SK-N-SH treated with all-trans-retinoic acid at 6 μM for 48 hours (cell line): ENCODE measurements around the gene COMMD10.

Source experiments
- ARNTL ChIP-seq: fragments of 450-650 bp; formaldehyde crosslinking; IDR thresholded peaks from 2 replicates; pipeline ENCODE4 v1.5.0; 2020; ENCODE audit warnings: low read depth, mild to moderate bottlenecking, moderate library complexity, borderline replicate concordance
- ESRRG ChIP-seq: fragments of 250-450 bp; sonication (Bioruptor Pico); IDR thresholded peaks from 2 replicates; pipeline ENCODE4 v1.6.1; 2021; ENCODE audit warnings: mild to moderate bottlenecking
- GLIS3 ChIP-seq: fragments of 250-450 bp; sonication (Bioruptor Pico); IDR thresholded peaks from 2 replicates; pipeline ENCODE4 v1.5.0; 2020; ENCODE audit warnings: mild to moderate bottlenecking, moderate library complexity
- ISL1 ChIP-seq: fragments of 250-450 bp; sonication (Bioruptor Pico); IDR thresholded peaks from 2 replicates; pipeline ENCODE4 v2.1.2; 2022; ENCODE audit warnings: mild to moderate bottlenecking, moderate library complexity
- OSR1 ChIP-seq: fragments of 250-450 bp; sonication (Bioruptor Pico); IDR thresholded peaks from 2 replicates; pipeline ENCODE4 v1.8.0; 2022; ENCODE audit warnings: moderate library complexity, mild to moderate bottlenecking, inconsistent platforms
- PATZ1 ChIP-seq: fragments of 250-450 bp; sonication (Bioruptor Pico); IDR thresholded peaks from 2 replicates; pipeline ENCODE4 v1.8.0; 2020; ENCODE audit warnings: mild to moderate bottlenecking, moderate library complexity, borderline replicate concordance
- PPARA ChIP-seq: fragments of 250-450 bp; sonication (Bioruptor Pico); IDR thresholded peaks from 2 replicates; pipeline ENCODE4 v1.5.0; 2020; ENCODE audit warnings: mild to moderate bottlenecking, borderline replicate concordance
- RARB ChIP-seq: fragments of 250-450 bp; sonication (Bioruptor Pico); IDR thresholded peaks from 2 replicates; pipeline ENCODE4 v1.8.0; 2021; ENCODE audit warnings: mild to moderate bottlenecking, moderate library complexity
- TCF4 ChIP-seq: fragments of 250-450 bp; sonication (Bioruptor Pico); IDR thresholded peaks from 2 replicates; pipeline ENCODE4 v1.8.0; 2021; ENCODE audit warnings: mild to moderate bottlenecking, moderate library complexity, borderline replicate concordance
- TOX ChIP-seq: fragments of 250-450 bp; sonication (Bioruptor Pico); IDR thresholded peaks from 2 replicates; pipeline ENCODE4 v1.8.0; 2021; ENCODE audit warnings: mild to moderate bottlenecking, moderate library complexity, borderline replicate concordance
- ZFP3 ChIP-seq: fragments of 250-450 bp; sonication (Bioruptor Pico); IDR thresholded peaks from 2 replicates; pipeline ENCODE4 v1.5.0; 2020; ENCODE audit warnings: mild to moderate bottlenecking, moderate library complexity
- ZFP30 ChIP-seq: fragments of 450-650 bp; formaldehyde crosslinking; IDR thresholded peaks from 2 replicates; pipeline ENCODE4 v1.5.0; 2022; ENCODE audit warnings: mild to moderate bottlenecking, moderate library complexity
- ZNF565 ChIP-seq: fragments of 450-650 bp; formaldehyde crosslinking; conservative IDR thresholded peaks from 2 replicates; pipeline ENCODE4 v1.5.0; 2020; ENCODE audit warnings: low read depth, mild to moderate bottlenecking, moderate library complexity
- TF ChIP-seq, protein P1 (sequence below): fragments of 250-450 bp; sonication (Bioruptor Pico); IDR thresholded peaks from 2 replicates; pipeline ENCODE4 v1.5.0; 2020; ENCODE audit warnings: mild to moderate bottlenecking, moderate library complexity

DNA sequence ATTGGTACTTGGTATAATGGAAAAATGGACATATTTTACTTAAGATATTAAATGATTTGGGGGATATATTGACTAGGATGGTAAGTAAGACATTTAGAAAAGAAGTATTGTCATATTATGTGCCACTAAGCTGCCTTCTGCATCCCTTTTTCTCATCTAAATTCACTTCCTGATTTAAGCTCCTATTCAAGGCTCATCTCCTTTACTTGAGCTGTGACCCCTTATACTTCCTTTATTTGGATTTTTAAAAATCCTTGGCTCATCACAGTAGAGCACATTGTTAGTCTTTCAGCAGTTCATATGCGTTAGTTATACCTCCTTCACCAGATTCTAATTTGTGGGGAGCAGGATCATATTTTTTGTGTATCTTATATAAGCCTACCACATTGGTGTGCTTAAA lies 6.6 kb downstream of the COMMD10 start:
- no peak for TF ChIP-seq RARB (CRISPR knock-in tag)
- no peak for TF ChIP-seq ARNTL (CRISPR knock-in tag)
- no peak for TF ChIP-seq OSR1 (CRISPR knock-in tag)
- TF ChIP-seq ZNF565 (CRISPR knock-in tag) = no peak
- TF ChIP-seq PATZ1 (CRISPR knock-in tag) = no peak
- TF ChIP-seq ZFP3 (CRISPR knock-in tag) = no peak
- TF ChIP-seq GLIS3 (CRISPR knock-in tag) = no peak
- no peak for TF ChIP-seq ISL1 (CRISPR knock-in tag)
- no peak for TF ChIP-seq PPARA (CRISPR knock-in tag)
- TF ChIP-seq, protein P1, sequence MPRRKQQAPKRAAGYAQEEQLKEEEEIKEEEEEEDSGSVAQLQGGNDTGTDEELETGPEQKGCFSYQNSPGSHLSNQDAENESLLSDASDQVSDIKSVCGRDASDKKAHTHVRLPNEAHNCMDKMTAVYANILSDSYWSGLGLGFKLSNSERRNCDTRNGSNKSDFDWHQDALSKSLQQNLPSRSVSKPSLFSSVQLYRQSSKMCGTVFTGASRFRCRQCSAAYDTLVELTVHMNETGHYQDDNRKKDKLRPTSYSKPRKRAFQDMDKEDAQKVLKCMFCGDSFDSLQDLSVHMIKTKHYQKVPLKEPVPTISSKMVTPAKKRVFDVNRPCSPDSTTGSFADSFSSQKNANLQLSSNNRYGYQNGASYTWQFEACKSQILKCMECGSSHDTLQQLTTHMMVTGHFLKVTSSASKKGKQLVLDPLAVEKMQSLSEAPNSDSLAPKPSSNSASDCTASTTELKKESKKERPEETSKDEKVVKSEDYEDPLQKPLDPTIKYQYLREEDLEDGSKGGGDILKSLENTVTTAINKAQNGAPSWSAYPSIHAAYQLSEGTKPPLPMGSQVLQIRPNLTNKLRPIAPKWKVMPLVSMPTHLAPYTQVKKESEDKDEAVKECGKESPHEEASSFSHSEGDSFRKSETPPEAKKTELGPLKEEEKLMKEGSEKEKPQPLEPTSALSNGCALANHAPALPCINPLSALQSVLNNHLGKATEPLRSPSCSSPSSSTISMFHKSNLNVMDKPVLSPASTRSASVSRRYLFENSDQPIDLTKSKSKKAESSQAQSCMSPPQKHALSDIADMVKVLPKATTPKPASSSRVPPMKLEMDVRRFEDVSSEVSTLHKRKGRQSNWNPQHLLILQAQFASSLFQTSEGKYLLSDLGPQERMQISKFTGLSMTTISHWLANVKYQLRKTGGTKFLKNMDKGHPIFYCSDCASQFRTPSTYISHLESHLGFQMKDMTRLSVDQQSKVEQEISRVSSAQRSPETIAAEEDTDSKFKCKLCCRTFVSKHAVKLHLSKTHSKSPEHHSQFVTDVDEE (CRISPR knock-in tag) = no peak
- TF ChIP-seq TCF4 (CRISPR knock-in tag) = no peak
- no peak for TF ChIP-seq TOX (CRISPR knock-in tag)
- TF ChIP-seq ZFP30 = no peak
- no peak for TF ChIP-seq ESRRG (CRISPR knock-in tag)
